HG03439 (cell line): ENCODE measurements around the gene SMPD4.
A peak's percentile ranks its signal among the peaks of the same experiment; 100 is the strongest.
"Not testable (repeated sequence)": the region's sequence is repeated elsewhere in the genome, so short reads cannot be mapped to it uniquely, and the experiment has no call there.

Experiments
- ATAC-seq: cut with Tn5 transposase; IDR thresholded peaks from one replicate; pipeline ENCODE4 v1.9.1; 2021; ENCODE audit warnings: mild to moderate bottlenecking, moderate library complexity; ENCODE audit not compliant: unreplicated experiment

SMPD4 gene

GRCh38 chr2:130157825-130158514, 23.4 kb downstream of the SMPD4 start:
- peak; percentile 78 for ATAC-seq

DNA sequence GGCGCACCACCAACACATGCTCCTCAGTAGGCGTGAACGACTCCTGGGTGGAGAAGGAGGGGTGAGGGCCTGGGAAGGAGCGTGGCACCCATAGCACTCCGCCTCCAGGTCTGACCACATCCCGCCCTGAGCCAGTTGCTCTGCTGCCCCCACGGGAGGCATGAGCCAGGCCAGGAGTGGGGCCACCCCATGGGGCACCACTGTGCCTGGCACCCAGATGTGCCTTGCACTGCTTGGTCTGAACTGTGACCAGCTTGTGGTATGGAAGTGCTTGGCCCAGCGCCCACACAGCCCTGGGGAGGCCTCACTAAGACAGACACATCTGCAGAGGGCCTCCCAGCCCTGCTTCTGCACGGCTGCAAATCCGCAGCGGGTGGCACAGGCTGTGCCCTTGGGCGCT, 24.0 kb downstream of the SMPD4 start:
- peak; percentile 43 for ATAC-seq

DNA sequence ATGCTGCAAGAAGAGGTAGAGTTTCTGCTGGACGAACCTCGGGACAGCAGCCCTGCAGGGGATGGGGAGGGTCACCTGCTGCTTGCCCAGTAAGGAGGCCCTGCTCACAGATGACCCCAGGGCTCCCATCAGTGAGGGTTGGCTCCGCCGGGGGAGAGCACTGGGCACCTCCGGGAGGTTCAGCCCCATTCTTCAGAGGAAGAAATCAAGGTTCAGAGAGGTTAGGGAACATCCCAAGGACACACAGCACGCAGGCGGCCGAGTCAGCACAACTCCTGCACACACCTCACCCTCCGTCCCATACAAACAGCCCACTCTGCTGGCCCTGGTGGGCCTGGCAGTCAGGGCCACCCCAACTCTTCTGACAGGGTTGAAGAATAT, 24.8 kb downstream of the SMPD4 start:
- no peak for ATAC-seq

DNA sequence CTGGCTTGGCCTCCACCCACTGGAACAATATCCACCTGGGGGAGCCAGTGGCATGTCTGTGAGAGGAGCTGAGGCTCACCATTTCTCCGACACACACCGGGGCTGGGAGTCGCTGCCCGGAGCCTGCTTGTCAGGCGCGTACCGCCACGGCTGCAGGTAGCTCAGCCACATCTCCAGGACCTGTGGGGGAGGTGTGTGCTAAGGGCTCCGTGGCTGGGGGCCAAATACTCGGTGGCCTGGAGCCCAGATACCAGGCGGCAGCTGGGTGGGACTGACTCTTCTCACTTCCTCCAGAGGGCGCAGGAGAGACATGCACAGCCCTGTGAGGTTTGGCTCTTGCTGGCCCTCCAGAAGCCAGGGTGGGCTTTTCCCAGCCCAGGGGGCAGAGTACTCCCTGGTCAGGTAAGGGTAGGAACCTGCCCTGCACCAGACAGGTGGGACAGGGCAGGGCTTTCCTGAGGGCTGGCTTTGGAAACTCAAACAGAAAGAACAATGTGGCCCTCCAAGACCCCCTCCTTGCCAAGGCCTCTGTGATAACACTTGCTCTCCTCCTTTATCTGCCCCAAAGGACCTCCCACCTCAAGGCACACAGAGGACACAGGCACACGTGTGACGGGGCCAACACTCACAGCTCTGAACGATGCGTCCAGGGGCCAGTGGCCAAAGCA, 25.3 kb downstream of the SMPD4 start:
- ATAC-seq = not testable (repeated sequence)

GRCh38 chr2:130154773-130155765, 26.3 kb downstream of the SMPD4 start:
- ATAC-seq = no peak

GRCh38 chr2:130154423-130154770, 27.0 kb downstream of the SMPD4 start:
- not testable (repeated sequence) for ATAC-seq

DNA sequence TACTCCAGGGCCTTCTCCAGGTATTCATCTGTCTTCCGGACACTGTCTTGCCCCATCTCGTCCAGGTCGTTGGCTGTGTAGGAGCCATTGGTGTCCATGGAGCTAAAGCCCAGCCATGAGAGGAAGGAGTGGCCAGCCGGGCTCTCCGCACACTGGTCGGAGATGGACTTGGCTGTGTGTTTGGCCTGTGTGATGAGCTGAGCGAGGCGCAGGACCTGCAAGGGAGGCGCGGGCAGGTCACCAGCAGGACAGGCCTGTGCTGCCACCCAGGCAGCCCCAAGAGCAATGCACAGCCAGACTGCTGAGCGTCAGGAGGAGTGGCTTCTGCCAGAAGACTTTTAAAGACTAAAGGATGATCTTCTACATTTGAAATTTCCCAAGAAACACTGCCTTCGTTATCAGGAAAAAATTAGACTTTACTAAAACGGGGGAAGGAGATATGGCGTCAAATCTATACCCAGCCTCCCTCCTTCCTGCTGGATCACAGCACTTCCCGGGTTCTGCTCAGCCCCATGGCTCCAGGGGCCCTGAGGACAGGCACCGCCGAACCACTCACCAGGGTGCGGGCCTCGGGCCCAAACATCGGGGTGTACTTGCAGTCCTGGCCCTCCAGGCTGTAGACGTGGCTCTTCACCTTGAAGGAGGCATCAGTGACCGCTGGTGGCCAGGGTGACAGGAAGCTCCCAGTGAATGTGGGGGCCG, 27.5 kb downstream of the SMPD4 start:
- not testable (repeated sequence) for ATAC-seq

GRCh38 chr2:130152816-130153595, 28.4 kb downstream of the SMPD4 start:
- ATAC-seq = no peak

DNA sequence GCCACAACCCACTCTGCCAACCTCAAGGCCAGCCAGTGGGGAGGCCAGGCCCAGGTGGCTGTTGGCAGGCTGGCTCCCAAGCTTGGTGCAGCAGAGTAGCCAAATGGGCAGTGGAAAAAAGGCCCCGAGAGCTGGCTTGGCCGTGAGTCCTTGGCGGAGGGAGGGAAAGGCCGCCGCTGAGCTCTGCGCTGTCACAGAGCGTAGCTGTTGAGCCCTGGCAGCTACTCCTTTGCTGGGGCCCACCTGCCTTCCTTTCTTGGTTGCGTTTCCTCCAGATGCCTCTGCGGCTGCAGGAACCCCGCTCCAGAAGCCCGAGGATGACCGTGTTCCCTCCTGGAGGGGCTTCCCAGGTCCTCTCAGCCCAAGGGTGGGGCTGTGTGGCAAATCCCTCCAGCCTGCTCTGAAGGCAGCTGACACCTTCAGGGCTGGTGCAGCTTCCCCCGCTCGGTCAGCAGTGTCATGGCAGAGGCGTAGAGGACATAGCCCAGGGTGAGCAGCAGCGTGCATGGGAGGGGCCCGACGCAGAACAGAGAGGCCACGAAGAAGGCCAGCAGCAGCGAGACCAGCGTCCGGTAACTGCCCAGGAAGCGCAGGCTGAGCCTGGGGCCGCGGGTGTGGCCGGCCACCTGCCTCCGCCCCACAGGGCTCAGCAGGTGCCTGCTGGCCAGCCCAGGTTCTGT, 29.1 kb downstream of the SMPD4 start:
- not testable (repeated sequence) for ATAC-seq

DNA sequence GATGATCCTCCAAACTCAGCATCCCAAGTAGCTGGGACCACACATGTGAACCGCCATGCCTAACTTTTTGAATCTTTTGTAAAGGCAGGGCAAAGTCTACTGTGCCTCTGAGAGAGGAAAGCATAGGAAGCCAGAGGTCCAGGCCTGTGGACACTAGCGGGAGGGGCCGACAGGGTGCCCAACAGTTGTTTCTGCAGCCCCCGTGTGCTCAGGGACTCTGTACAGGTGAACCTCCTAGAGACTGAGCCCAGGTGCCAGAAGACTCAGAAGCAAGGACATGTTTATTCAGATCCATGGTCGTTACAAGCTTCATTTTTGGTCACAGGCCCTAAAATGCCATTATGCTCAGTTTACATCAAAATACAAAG, 30.3 kb downstream of the SMPD4 start:
- not testable (repeated sequence) for ATAC-seq

DNA sequence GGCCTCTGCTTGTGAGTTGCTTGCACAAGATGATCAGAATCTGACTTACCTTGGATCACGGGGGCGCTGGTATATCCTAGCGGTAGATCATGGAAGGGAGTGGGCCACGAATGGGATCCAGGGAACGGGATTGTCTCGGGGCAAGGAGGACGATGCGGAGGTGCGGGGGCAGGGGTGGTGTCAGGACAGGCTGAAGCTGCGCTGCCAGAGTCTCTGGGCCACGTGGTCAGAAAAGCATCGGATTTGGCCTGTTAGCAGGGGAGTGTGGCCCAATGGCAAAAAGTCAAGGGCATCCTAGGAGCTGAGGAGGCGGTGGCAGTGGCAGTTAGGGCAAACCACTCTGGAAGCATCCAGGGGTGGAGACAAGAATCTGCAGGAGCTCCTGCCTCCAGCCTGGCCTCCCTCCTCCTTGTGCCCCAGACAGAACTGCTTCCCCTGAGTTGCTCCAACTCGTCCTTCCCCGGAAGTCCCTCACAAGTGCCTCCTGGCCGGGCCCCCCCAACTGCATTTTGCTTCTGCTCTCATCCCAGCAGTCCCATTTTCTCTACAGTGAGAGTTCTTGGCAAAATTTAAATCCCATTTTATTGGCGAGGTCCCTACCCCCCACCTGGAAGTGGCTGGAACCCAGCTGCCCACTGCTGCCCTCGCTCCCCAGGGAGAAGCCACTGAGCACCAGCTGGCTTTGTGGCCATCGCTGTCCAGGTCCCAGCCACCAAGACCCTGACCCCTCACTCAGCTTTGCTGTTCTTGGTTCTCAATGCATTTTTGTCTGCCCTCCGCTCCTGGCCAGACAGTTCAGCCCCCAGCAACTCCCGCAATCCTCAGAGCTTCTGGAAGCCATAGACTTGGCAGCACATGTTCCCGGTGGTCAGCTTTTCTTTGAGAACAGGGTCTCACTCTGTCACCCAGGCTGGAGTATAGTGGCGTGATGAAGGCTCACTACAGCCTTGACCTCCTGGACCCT, 30.9 kb downstream of the SMPD4 start:
- ATAC-seq = no peak

DNA sequence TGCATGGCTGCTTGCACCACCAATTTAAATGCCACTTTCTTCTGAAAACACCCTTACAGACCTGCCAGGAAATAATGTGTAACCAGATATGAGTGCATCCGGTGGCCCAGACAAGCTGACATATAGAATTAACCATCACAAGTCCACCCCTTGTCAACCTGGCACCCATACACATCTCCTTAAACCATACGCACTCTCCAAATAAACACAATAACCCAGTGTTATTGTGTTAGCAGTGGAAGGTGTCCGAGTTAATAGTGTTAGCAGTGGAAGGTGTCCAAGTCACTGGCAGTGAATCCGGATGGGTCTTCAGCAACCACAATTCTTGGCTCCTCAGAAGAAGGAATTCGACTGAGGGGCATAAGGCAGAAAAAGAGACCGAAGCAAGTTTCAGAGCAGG, 32.9 kb downstream of the SMPD4 start:
- not testable (repeated sequence) for ATAC-seq

DNA sequence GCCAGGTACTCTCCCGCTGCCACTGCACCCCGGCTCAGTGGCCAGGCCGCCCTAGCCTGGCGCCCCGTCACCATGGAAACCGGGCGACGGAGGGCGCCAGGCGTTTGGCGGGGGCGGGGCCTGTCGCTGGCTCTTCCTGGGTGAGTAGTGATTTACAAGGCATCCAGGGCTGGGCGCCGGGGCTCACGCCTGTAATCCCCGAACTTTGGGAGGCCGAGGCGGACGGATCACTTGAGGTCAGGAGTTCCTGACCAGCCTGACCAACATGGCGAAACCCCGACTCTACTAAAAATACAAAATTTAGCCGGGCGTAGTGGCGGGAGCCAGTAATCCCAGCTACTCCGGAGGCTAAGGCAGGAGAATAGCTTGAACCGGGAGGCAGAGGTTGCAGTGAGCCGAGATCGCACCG, 36.4 kb downstream of the SMPD4 start, which contains the start of gene CCDC74B:
Gene CCDC74B (minus strand): TSS at position 107 of the 409 bp plus-strand sequence. CDS start 116 bp downstream, outside the sequence.
- peak; percentile 92 for ATAC-seq

DNA sequence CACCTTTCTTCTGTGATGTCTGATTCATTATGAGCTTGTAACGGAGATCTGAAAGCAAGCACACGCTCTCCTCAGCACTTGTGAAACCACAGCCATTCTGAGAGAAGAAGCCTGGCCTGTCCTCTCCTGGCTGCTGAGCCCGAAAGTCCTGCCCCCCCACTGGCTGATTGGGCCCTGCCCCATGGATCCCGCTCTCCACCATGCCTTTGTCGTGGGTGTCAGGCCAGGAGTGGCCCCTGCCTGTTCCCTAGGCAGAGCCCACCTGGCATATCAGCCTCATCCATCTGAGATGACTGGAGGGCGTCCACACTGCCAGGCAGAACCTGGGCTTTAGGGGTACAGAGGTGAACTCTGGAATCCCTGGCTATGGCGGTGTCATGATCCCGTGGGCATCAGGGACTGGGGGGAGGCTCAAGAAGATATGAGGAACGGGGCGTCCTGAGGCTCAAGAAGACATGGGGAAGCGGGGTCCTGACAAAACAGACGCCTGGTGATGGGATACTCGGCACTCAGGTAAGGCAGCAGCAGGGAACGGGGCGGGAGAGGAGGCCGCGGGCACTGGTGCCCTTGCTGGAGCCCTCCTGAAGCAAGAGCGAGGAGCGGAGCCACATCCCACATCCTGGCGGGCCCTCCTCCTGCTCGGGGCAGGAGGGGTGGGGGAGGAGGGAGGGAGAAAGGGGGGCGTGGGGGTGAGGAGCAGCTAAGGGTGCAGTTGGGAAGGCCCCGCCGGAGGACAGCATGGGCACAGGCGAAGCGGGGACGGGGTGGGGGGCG, 37.9 kb downstream of the SMPD4 start:
- ATAC-seq = peak; percentile 38

DNA sequence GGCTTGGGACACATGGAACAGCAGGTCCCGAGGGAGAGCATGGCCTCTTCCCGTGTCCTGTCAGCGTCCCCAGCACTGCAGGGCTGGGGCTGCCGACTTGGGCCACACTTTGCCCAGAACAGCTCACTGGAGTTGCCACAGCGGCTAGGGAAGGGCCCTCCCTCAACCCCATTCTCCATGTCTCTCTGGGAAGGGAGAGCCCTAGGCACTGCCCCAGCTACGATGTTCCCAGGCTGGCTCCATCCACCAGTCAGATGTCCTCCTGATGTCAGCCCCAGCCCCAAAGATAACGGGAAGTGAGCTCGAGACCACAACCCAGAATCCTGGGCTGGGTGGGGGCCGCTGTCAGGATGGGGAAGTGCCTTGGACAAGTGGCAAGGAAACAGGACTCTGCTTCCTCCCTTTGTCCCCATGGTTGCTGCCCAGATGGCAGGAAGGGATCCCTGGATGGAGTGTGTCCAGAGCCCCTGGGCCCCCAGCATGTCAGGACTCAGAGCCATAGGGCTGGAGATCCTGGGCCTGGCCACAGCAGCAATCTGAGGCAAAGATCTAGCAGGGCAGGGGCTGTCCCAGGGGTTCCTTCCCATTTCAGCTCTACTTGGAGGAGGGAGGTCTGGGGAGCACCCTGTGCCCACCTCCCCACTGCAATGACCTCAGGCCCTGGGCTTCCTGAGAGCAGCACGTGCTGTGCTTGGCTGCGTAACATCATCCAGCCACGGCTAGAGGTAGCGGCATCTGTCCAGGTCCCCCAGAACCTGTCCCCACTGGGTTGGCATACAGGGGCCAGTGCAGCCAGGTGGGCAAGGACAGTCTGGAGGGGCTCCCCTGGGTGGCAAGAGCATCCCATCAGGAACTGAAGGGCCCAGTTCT, 38.8 kb downstream of the SMPD4 start:
- ATAC-seq = not testable (repeated sequence)

- not testable (repeated sequence) for ATAC-seq
Observed at GRCh38 chr2:130141645-130142370, 39.6 kb downstream of the SMPD4 start.
